Measurements from ENCODE around the gene NCBP2. TPM values are rescaled to one million over a fixed set of nuclear protein-coding genes. Genes with fewer than 3 reads are reported as not detected.

NCBP2 gene
- total and polyA plus RNA-seq, 2 donors from 2014 or later, result 46.1 to 59.9 TPM

- Histone ChIP-seq H3K27ac (ENCODE audit: low read depth in 2 of 2, low read length in 2 of 2) (no peak overlapping the region), H3K36me3 (ENCODE audit: control insufficient read depth in 2 of 3, insufficient read depth in 3 of 3, low read length in 3 of 3) (no peaks in the 10 kb centered on the region), H3K27me3 (ENCODE audit: control insufficient read depth, insufficient read depth, low read length) (peaks cover 32% of the 10 kb centered on the region), H3K4me1 (ENCODE audit: control insufficient read depth in 2 of 3, insufficient read depth in 2 of 3, low read depth in 1 of 3, low read length in 3 of 3) (peaks cover 0 to 6% (median 0%) of the 10 kb centered on the region in 3 donors), H3K4me3 (ENCODE audit: low read length in 3 of 3) (no peak overlapping the region), H3K9ac (ENCODE audit: low read length in 3 of 3) (no peak overlapping the region), H3K9me3 (ENCODE audit: control insufficient read depth in 2 of 3, insufficient read depth in 1 of 3, low read length in 3 of 3) (no peaks in the 10 kb centered on the region)
- no peak for FAIRE-seq
- TF ChIP-seq, protein P1, sequence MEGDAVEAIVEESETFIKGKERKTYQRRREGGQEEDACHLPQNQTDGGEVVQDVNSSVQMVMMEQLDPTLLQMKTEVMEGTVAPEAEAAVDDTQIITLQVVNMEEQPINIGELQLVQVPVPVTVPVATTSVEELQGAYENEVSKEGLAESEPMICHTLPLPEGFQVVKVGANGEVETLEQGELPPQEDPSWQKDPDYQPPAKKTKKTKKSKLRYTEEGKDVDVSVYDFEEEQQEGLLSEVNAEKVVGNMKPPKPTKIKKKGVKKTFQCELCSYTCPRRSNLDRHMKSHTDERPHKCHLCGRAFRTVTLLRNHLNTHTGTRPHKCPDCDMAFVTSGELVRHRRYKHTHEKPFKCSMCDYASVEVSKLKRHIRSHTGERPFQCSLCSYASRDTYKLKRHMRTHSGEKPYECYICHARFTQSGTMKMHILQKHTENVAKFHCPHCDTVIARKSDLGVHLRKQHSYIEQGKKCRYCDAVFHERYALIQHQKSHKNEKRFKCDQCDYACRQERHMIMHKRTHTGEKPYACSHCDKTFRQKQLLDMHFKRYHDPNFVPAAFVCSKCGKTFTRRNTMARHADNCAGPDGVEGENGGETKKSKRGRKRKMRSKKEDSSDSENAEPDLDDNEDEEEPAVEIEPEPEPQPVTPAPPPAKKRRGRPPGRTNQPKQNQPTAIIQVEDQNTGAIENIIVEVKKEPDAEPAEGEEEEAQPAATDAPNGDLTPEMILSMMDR (IDR thresholded peaks at IDR 0.05; ENCODE audit: borderline replicate concordance, extremely low read depth, insufficient read depth), result no peak
- intact Hi-C loops (cut with DNase I), result loop anchor here (10.0 kb wide), 1 partner anchor 131 kb away; no protein-coding TSS in a partner anchor
- no peak for DNase-seq
These were observed 23.5 kb upstream of the NCBP2 start for GRCh38 chr3:196965804-196966173.

DNA sequence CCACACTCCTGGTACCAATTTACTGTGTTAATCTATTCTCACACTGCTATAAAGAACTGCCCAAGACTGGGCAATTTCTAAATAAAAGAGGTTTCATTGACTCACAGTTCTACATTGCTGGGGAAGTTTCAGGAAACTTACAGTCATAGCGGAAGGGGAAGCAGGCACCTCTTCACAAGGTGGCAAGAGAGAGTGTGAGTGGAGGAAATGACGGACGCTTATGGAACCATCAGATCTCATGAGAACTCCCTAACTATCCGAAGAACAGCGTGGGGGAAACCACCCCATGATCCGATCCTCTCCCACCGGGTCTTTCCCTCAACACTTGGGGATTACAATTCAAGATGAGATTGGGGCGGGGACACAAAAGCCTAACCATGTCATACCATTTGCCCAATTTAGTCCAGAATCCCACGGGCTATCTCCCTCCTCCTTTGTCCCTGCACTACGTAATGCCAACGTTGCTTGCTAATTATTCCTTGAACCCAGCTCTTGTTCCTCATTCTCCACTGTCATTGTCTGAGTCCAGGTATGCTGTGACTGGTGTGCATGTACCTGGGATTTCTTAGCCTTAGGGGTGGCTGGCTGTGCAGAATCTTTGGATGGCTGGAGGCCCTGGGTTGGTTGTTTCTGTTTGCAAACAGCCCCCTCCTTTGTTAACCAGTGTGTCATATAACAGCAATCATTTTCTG is 22.9 kb upstream of the NCBP2 start:
- TF ChIP-seq, protein P1 (IDR thresholded peaks at IDR 0.05; ENCODE audit: borderline replicate concordance, extremely low read depth, insufficient read depth), result no peak
- intact Hi-C loops (cut with DNase I), result loop anchor here (10.0 kb wide), 1 partner anchor 130 kb away; no protein-coding TSS in a partner anchor
- FAIRE-seq, result no peak

GRCh38 chr3:196963631-196963953 is 21.3 kb upstream of the NCBP2 start:
- H3K27ac ChIP-seq (ENCODE audit: low read depth in 2 of 2, low read length in 2 of 2), result no peak overlapping the region
- no peak overlapping the region for H3K4me3 ChIP-seq (ENCODE audit: low read length in 3 of 3)
- peaks cover 32% of the 10 kb centered on the region for H3K27me3 ChIP-seq (ENCODE audit: control insufficient read depth, insufficient read depth, low read length)
- H3K9ac ChIP-seq (ENCODE audit: low read length in 3 of 3), result no peak overlapping the region
- intact Hi-C loops (cut with DNase I), result loop anchor here (10.0 kb wide), 1 partner anchor 129 kb away; no protein-coding TSS in a partner anchor
- peaks cover 0 to 6% (median 0%) of the 10 kb centered on the region in 3 donors for H3K4me1 ChIP-seq (ENCODE audit: control insufficient read depth in 2 of 3, insufficient read depth in 2 of 3, low read depth in 1 of 3, low read length in 3 of 3)
- H3K9me3 ChIP-seq (ENCODE audit: control insufficient read depth in 2 of 3, insufficient read depth in 1 of 3, low read length in 3 of 3), result no peaks in the 10 kb centered on the region
- DNase-seq (no peak), FAIRE-seq (no peak)
- H3K36me3 ChIP-seq (ENCODE audit: control insufficient read depth in 2 of 3, insufficient read depth in 3 of 3, low read length in 3 of 3), result no peaks in the 10 kb centered on the region
- TF ChIP-seq, protein P1 (IDR thresholded peaks at IDR 0.05; ENCODE audit: borderline replicate concordance, extremely low read depth, insufficient read depth), result no peak

More for the DNA sequence above, 22.9 kb upstream of the NCBP2 start:
- H3K36me3 ChIP-seq (ENCODE audit: control insufficient read depth in 2 of 3, insufficient read depth in 3 of 3, low read length in 3 of 3), result no peaks in the 10 kb centered on the region
- H3K4me1 ChIP-seq (ENCODE audit: control insufficient read depth in 2 of 3, insufficient read depth in 2 of 3, low read depth in 1 of 3, low read length in 3 of 3), result peaks cover 0 to 6% (median 0%) of the 10 kb centered on the region in 3 donors
- no peak for DNase-seq
- H3K27me3 ChIP-seq (ENCODE audit: control insufficient read depth, insufficient read depth, low read length), result peaks cover 32% of the 10 kb centered on the region
- H3K9ac ChIP-seq (ENCODE audit: low read length in 3 of 3), result no peak overlapping the region
- H3K4me3 ChIP-seq (ENCODE audit: low read length in 3 of 3), result no peak overlapping the region
- H3K9me3 ChIP-seq (ENCODE audit: control insufficient read depth in 2 of 3, insufficient read depth in 1 of 3, low read length in 3 of 3), result no peaks in the 10 kb centered on the region
- no peak overlapping the region for H3K27ac ChIP-seq (ENCODE audit: low read depth in 2 of 2, low read length in 2 of 2)
